HCT116 (cell line): ENCODE data around the gene SSX2IP. TPM values are rescaled to one million over a fixed set of nuclear protein-coding genes. Genes with fewer than 3 reads are reported as not detected.

Experiments
- ATAC-seq: fragments of 200-7000 bp; cut with Tn5 transposase; 2 replicates; pipeline ENCODE4 v1.9.1; 2020; ENCODE audit warnings: mild to moderate bottlenecking, moderate library complexity
- Bru-seq: library from RNA; stranded (reverse); fragments of 400-500 nt; gene quantifications from one replicate; lab custom pipeline; 2021; lab: Mats Ljungman, UMichigan
- BruChase-seq, 2 experiments: library from RNA; stranded (reverse); fragments of 400-500 nt; gene quantifications; one replicate each; lab custom pipeline; 2021; lab: Mats Ljungman, UMichigan
- BruUV-seq: library from RNA; stranded (reverse); fragments of 400-500 nt; replicated peaks from 2 replicates; lab custom pipeline; 2021; lab: Mats Ljungman, UMichigan
- CTCF ChIA-PET: fragments of 300-600 bp; sonication (Branson Sonifier 250); formaldehyde crosslinking; loops from one replicate; lab custom pipeline; 2021; ENCODE audit warnings: antibody characterized with exemption; lab: Charles Lee
- POLR2A ChIA-PET: fragments of 300-600, 350-600 bp; sonication (Branson Sonifier 250); formaldehyde crosslinking; loops from one replicate; lab custom pipeline; 2021; ENCODE audit warnings: antibody characterized with exemption; lab: Charles Lee
- RAD21 ChIA-PET, 2 experiments: fragments of 300-600 bp; sonication (Branson Sonifier 250); formaldehyde crosslinking; loops; one replicate each; lab custom pipeline; 2023; ENCODE audit warnings: low total read pairs in 2 of 2; ENCODE audit not compliant: uncharacterized antibody in 2 of 2, unreplicated experiment in 2 of 2, low non-redundant PET in 1 of 2; lab: Charles Lee
- DNase-seq: peaks from one replicate; pipeline ENCODE4 v3.0.0-alpha.2; 2010; ENCODE audit warnings: low read depth, low spot score
- H2AFZ ChIP-seq: fragments of 200-600 bp; shearing (Covaris generic), sonication (generic); 2 replicates; pipeline ENCODE4 v1.6.1; 2017; ENCODE audit warnings: low read depth, mixed run types, mixed read lengths, antibody characterized with exemption, low read length; ENCODE audit not compliant: poor library complexity, severe bottlenecking
- H3K27ac ChIP-seq: 2 replicates; pipeline ENCODE4 v1.5.1; 2012; ENCODE audit warnings: low read depth, low read length
- H3K27me3 ChIP-seq: fragments of 200-600 bp; sonication (generic); 2 replicates; pipeline ENCODE4 v1.6.1; 2016; ENCODE audit warnings: mixed run types, low read length, mixed read lengths; ENCODE audit not compliant: insufficient read depth
- H3K36me3 ChIP-seq, 2 experiments: fragments of 200-500 bp in 1 of 2; fragments of 200-600 bp in 1 of 2; sonication (Bioruptor generic) in 1 of 2; sonication (generic) in 1 of 2; 2 replicates each; pipeline versions ENCODE4 v1.5.1 to v1.6.1; 2014 to 2016; ENCODE audit warnings: low read length in 2 of 2, inconsistent platforms in 1 of 2, mixed read lengths in 1 of 2, mixed run types in 1 of 2; ENCODE audit not compliant: insufficient read depth in 2 of 2, control insufficient read depth in 1 of 2
- H3K4me1 ChIP-seq, 2 experiments: fragments of 200-600 bp in 1 of 2; sonication (generic) in 1 of 2; 2 replicates each; pipeline versions ENCODE4 v1.5.1 to v1.6.1; 2012 to 2017; ENCODE audit warnings: low read length in 2 of 2, inconsistent platforms in 1 of 2, mild to moderate bottlenecking in 1 of 2, mixed read lengths in 1 of 2, mixed run types in 1 of 2, moderate library complexity in 1 of 2; ENCODE audit not compliant: insufficient read depth in 2 of 2, control insufficient read depth in 1 of 2
- H3K4me2 ChIP-seq: fragments of 200-600 bp; sonication (generic); 2 replicates; pipeline ENCODE4 v1.6.1; 2017; ENCODE audit warnings: mixed run types, low read length, mixed read lengths
- H3K4me3 ChIP-seq, 2 experiments: fragments of 200-600 bp in 1 of 2; sonication (generic) in 1 of 2; replicated peaks in 1 of 2; 2 replicates each; pipeline ENCODE4 v1.5.1; 2011 to 2016; ENCODE audit warnings: low read length in 2 of 2, control low read depth in 1 of 2, low read depth in 1 of 2, mild to moderate bottlenecking in 1 of 2, mixed read lengths in 1 of 2, mixed run types in 1 of 2
- H3K79me2 ChIP-seq: fragments of 200-600 bp; sonication (generic); 2 replicates; pipeline ENCODE4 v1.6.1; 2017; ENCODE audit warnings: mild to moderate bottlenecking, mixed run types, low read length, moderate library complexity, mixed read lengths; ENCODE audit not compliant: insufficient read depth
- H3K9ac ChIP-seq: fragments of 200-600 bp; sonication (generic); 2 replicates; pipeline ENCODE4 v1.6.1; 2016; ENCODE audit warnings: low read length, mixed read lengths
- H3K9me2 ChIP-seq: fragments of 200-600 bp; sonication (generic), shearing (Covaris generic); 2 replicates; pipeline ENCODE4 v1.6.1; 2017; ENCODE audit warnings: mixed run types, mild to moderate bottlenecking, moderate library complexity; ENCODE audit not compliant: insufficient read depth
- H3K9me3 ChIP-seq, 2 experiments: fragments of 200-500 bp in 1 of 2; fragments of 200-600 bp in 1 of 2; sonication (Bioruptor generic) in 1 of 2; sonication (generic) in 1 of 2; 2 replicates each; pipeline ENCODE4 v1.6.1; 2014 to 2017; ENCODE audit warnings: low read length in 2 of 2, mixed read lengths in 2 of 2, inconsistent platforms in 1 of 2, low read depth in 1 of 2, mild to moderate bottlenecking in 1 of 2, mixed run types in 1 of 2, moderate library complexity in 1 of 2; ENCODE audit not compliant: control insufficient read depth in 1 of 2, insufficient read depth in 1 of 2
- H4K20me1 ChIP-seq: fragments of 200-600 bp; sonication (generic), shearing (Covaris generic); 2 replicates; pipeline ENCODE4 v1.6.1; 2017; ENCODE audit warnings: mixed run types, mild to moderate bottlenecking, moderate library complexity; ENCODE audit not compliant: insufficient read depth
- CBX3 ChIP-seq: IDR thresholded peaks from 2 replicates; pipeline ENCODE4 v1.6.1; 2012; ENCODE audit warnings: low read depth
- CTCF ChIP-seq, 3 experiments: fragments of 200-600 bp in 1 of 3; sonication (generic) in 1 of 3; IDR thresholded peaks in 2 of 3; conservative IDR thresholded peaks in 1 of 3; 2 replicates each; pipeline ENCODE4 v1.5.1; 2012 to 2017; ENCODE audit warnings: low read depth in 2 of 3, low read length in 2 of 3, antibody characterized with exemption in 1 of 3, borderline replicate concordance in 1 of 3, control low read depth in 1 of 3, mild to moderate bottlenecking in 1 of 3, mixed read lengths in 1 of 3, mixed run types in 1 of 3, moderate library complexity in 1 of 3; ENCODE audit not compliant: insufficient read depth in 1 of 3
- EGR1 ChIP-seq: IDR thresholded peaks from 2 replicates; pipeline ENCODE4 v1.6.1; 2012; ENCODE audit warnings: low read depth
- ELF1 ChIP-seq: IDR thresholded peaks from 2 replicates; pipeline ENCODE4 v1.6.1; 2012; ENCODE audit warnings: low read depth, borderline replicate concordance
- EZH2phosphoT487 ChIP-seq: fragments of 200-600 bp; IDR thresholded peaks from 2 replicates; pipeline ENCODE4 v1.6.1; 2018; ENCODE audit warnings: antibody characterized with exemption, borderline replicate concordance
- FOSL1 ChIP-seq: IDR thresholded peaks from 2 replicates; pipeline ENCODE4 v1.6.1; 2012; ENCODE audit warnings: low read depth
- JUND ChIP-seq: IDR thresholded peaks from 2 replicates; pipeline ENCODE4 v1.6.1; 2012
- REST ChIP-seq: IDR thresholded peaks from 2 replicates; pipeline ENCODE4 v1.6.1; 2012; ENCODE audit warnings: low read depth
- SIN3A ChIP-seq: IDR thresholded peaks from 2 replicates; pipeline ENCODE4 v1.6.1; 2012; ENCODE audit warnings: low read depth
- SP1 ChIP-seq: IDR thresholded peaks from 2 replicates; pipeline ENCODE4 v1.6.1; 2012; ENCODE audit warnings: low read depth
- TCF7L2 ChIP-seq: IDR thresholded peaks from 2 replicates; pipeline ENCODE4 v1.7.0; 2011; ENCODE audit warnings: borderline replicate concordance, inconsistent platforms; ENCODE audit not compliant: insufficient read depth, insufficient read length; ENCODE audit errors: extremely low read depth
- YY1 ChIP-seq: IDR thresholded peaks from 2 replicates; pipeline ENCODE4 v1.6.1; 2011; ENCODE audit warnings: low read length, low read depth, moderate library complexity, mild to moderate bottlenecking; ENCODE audit not compliant: insufficient replicate concordance; ENCODE audit errors: extremely low read depth
- ZNF274 ChIP-seq: fragments of 200-500 bp; sonication (Bioruptor generic); IDR thresholded peaks from 2 replicates; pipeline ENCODE4 v1.6.1; 2014; ENCODE audit warnings: mild to moderate bottlenecking, low read depth, low read length, inconsistent platforms
- intact Hi-C: fragments of 100-400 bp; cut with micrococcal nuclease; formaldehyde crosslinking; loops from 2 replicates; pipeline ENCODE4 v1.10.0; 2022
- long read RNA-seq: library from polyadenylated mRNA; unstranded; transcript quantifications from one replicate; pipeline ENCODE4 v2.0.0, GENCODE V29; 2021; ENCODE audit not compliant: unreplicated experiment
- polyA plus RNA-seq: library from polyadenylated mRNA; unstranded; fragments of >200 nt; gene quantifications from 2 replicates; pipeline ENCODE4 v1.2.1, GENCODE V29; 2012; ENCODE audit warnings: missing spikeins
- total RNA-seq: library from RNA; stranded (reverse); gene quantifications from one replicate; pipeline ENCODE4 v1.2.1, GENCODE V29; 2021; ENCODE audit not compliant: unreplicated experiment
- TF ChIP-seq, protein P1 (sequence below): IDR thresholded peaks from 2 replicates; pipeline ENCODE4 v1.6.1; 2011; ENCODE audit warnings: mild to moderate bottlenecking, low read length, moderate library complexity; ENCODE audit not compliant: insufficient replicate concordance; ENCODE audit errors: extremely low read depth
- TF ChIP-seq, protein P2 (sequence below): IDR thresholded peaks from 2 replicates; pipeline ENCODE4 v1.6.1; 2012
- TF ChIP-seq, protein P3 (sequence below): IDR thresholded peaks from 2 replicates; pipeline ENCODE4 v1.6.1; 2012

Gene SSX2IP
- total RNA-seq (51.5 TPM), Bru-seq, nascent RNA (percentile 84 among the genes with signal in this experiment), BruChase-seq, experiment 1, labeled RNA remaining after a 6-hour chase (percentile 92 among the genes with signal in this experiment), BruChase-seq, experiment 2, labeled RNA remaining after a 2-hour chase (percentile 87 among the genes with signal in this experiment)
- polyA plus RNA-seq, result 7.4 and 13.5 TPM in 2 replicates
- long read RNA-seq, full-length matches to known transcripts, result 85 of 191 reads
- long read RNA-seq, partial matches to known transcripts, result 11 of 191 reads
- long read RNA-seq, other reads (novel, unspliced or antisense), result 95 of 191 reads

GRCh38 chr1:84690397-84691121 lies at the start of gene SSX2IP:
TSS of gene SSX2IP (minus strand) at chr1:84690461. CDS start at chr1:84671219, 19,242 bp downstream.
- Histone ChIP-seq H3K79me2 (peaks cover 43% of the 10 kb centered on the region), H3K27me3 (no peaks in the 10 kb centered on the region), H2AFZ (peak within 1 kb of the TSS; percentile 25), H3K9ac (peak within 1 kb of the TSS; percentile 72), H3K4me3 (peak within 1 kb of the TSS; percentile 70 to 72), H3K9me3 (no peaks in the 10 kb centered on the region), H3K36me3 (no peaks in the 10 kb centered on the region), H3K27ac (peak within 1 kb of the TSS; percentile 73), H3K4me2 (peak within 1 kb of the TSS; percentile 85), H3K9me2 (no peaks in the 10 kb centered on the region), H3K4me1 (peaks cover 7 to 19% of the 10 kb centered on the region in 2 experiments), H4K20me1 (no peaks in the 10 kb centered on the region)
- ChIA-PET RAD21 (no interaction called here), POLR2A (no interaction called here), CTCF (interaction anchor here (1.5 kb wide), 1 partner anchor 34 kb away, joined by 6 read pairs; no protein-coding TSS in a partner anchor)
- no TSS peak for BruUV-seq
- DNase-seq (peak; percentile 92), ATAC-seq (peak; percentile 87)
- intact Hi-C loops, result no loop called here
- TF ChIP-seq, protein P1, sequence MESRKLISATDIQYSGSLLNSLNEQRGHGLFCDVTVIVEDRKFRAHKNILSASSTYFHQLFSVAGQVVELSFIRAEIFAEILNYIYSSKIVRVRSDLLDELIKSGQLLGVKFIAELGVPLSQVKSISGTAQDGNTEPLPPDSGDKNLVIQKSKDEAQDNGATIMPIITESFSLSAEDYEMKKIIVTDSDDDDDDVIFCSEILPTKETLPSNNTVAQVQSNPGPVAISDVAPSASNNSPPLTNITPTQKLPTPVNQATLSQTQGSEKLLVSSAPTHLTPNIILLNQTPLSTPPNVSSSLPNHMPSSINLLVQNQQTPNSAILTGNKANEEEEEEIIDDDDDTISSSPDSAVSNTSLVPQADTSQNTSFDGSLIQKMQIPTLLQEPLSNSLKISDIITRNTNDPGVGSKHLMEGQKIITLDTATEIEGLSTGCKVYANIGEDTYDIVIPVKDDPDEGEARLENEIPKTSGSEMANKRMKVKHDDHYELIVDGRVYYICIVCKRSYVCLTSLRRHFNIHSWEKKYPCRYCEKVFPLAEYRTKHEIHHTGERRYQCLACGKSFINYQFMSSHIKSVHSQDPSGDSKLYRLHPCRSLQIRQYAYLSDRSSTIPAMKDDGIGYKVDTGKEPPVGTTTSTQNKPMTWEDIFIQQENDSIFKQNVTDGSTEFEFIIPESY, result peak; percentile 49
- TF ChIP-seq, protein P2, sequence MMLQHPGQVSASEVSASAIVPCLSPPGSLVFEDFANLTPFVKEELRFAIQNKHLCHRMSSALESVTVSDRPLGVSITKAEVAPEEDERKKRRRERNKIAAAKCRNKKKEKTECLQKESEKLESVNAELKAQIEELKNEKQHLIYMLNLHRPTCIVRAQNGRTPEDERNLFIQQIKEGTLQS, result no peak
- TF ChIP-seq ELF1, result no peak
- TF ChIP-seq SP1, result peak; percentile 87
- TF ChIP-seq CTCF (IDR thresholded peaks at IDR 0.05 in 2 of 3, conservative IDR thresholded peaks at IDR 0.05 in 1 of 3; ENCODE audit: borderline replicate concordance in 1 of 3, insufficient read depth in 1 of 3, low read depth in 2 of 3, low read length in 2 of 3), result no peak
- TF ChIP-seq YY1, result no peak
- TF ChIP-seq EGR1, result peak; percentile 96
- TF ChIP-seq, protein P3, sequence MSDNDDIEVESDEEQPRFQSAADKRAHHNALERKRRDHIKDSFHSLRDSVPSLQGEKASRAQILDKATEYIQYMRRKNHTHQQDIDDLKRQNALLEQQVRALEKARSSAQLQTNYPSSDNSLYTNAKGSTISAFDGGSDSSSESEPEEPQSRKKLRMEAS, result peak; percentile 47; the same call in 1 of the 2 replicates
- 0 out of 2 replicates have a peak, but pooled peaks have one; percentile 42 for TF ChIP-seq JUND
- TF ChIP-seq SIN3A, result peak; percentile 51
- TF ChIP-seq REST, result no peak
- 0 out of 2 replicates have a peak, but pooled peaks have one; percentile 22 for TF ChIP-seq FOSL1
- no peak for TF ChIP-seq EZH2phosphoT487
- TF ChIP-seq ZNF274, result no peak
- no peak for TF ChIP-seq CBX3
- no peak for TF ChIP-seq TCF7L2
